GM21423 (cell line): ENCODE measurements around the gene THSD4.
"Not testable (repeated sequence)": the region's sequence is repeated elsewhere in the genome, so short reads cannot be mapped to it uniquely, and the experiment has no call there.

Experiments
- ATAC-seq: cut with Tn5 transposase; IDR thresholded peaks from one replicate; pipeline ENCODE4 v1.9.1; 2021; ENCODE audit warnings: mild to moderate bottlenecking, moderate library complexity; ENCODE audit not compliant: unreplicated experiment

THSD4 gene

DNA sequence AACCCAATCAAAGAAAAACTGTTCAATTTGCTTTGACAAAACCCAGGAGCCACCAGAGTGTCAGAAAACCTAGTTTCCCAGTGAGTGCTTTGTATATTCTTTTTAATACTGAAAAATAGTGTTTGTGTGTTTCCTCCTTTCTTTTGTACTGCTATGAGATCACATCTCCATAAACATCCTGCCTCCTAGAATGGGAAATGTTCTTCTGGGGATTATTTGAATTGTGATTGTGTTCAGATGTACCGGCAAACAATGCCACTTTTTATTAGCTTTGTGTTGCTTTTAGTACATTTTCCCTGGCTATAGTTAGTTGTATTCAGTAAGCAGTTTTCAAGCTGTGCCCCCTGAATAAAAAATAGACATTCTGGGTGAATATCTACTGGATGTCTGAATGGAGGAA, 547.0 kb downstream of the THSD4 start:
- no peak for ATAC-seq

GRCh38 chr15:71664622-71665021, 549.4 kb downstream of the THSD4 start:
- ATAC-seq: no peak

DNA sequence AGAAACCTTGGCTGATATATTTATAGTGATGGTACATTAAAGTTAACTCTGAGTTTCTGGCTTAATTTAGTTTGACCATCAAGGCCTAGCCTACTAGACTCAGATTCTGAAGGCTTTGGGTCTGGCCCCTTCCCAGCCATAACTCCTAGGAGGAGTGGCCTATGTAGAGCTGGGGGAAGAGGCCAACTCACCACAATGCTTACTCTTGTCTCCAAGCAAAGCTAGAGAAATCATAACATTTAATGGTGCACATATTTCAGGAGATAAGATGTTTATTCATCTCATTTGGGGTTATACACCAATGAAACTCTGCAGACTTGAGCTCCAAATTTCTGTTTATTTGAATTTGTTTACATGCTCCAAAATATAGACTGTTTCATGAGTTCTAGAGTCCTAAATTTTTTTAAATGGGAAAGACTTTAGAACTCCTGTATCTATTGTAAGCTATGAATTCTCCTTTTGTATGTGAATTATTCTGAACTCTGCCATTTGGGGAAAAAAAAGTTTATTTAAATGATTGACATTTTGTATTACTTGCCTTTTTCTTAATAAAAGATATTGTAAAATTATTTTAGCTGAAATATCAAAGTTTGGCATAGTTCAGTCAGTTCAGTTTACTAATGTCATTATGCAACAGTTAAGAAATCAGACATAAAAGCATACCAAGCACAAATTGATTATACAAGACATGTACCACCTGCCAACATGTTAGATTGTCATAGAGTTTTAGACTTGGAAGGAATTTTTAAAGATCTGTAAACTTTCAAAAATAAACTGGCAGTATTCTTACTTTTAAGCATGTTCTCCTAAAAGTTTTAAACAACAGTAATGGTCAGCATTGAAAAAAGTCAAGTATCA, 551.7 kb downstream of the THSD4 start:
- ATAC-seq: no peak

- ATAC-seq: no peak
These were observed 554.4 kb downstream of the THSD4 start for GRCh38 chr15:71669688-71670087.

GRCh38 chr15:71670222-71670621, 555.0 kb downstream of the THSD4 start:
- ATAC-seq: not testable (repeated sequence)

DNA sequence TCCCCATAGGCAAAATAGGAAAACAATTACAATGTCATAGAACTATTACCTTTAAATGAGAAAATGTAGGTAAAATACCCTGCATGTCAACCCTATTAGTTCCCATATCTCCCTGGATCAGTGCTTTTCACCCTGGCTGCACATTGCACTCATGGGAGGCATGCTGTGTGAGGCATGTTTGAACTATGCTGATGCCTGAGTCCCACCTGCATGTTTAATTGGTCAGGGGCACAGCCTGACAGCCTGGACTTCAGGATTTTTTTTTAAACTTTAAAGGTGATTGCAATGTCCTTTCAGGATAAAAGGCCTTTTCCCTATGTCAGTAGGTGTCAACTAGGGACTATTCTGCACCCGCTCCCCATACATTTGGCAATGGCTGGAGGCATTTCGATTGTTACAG, 559.1 kb downstream of the THSD4 start:
- no peak for ATAC-seq

GRCh38 chr15:71677352-71677751, 562.1 kb downstream of the THSD4 start:
- ATAC-seq: no peak

DNA sequence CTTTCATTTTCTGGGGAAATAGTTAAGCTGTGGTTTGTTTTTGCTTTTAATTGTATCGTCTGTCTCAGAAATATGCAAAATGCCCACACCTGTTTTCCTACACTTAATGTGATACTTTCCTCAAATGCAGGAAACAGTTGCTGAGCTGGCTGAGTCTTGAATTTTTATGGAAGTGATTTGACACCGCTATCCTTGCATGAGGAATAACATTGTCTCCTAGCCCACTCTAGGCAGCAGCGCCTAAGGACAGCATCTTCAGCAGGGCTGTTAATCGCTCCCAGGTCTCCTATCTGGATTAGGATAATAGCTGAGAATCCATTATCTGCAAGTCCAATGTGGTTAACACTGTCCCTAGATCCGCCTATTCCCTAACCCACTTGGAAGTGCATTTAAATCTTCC, 562.5 kb downstream of the THSD4 start:
- ATAC-seq: no peak

DNA sequence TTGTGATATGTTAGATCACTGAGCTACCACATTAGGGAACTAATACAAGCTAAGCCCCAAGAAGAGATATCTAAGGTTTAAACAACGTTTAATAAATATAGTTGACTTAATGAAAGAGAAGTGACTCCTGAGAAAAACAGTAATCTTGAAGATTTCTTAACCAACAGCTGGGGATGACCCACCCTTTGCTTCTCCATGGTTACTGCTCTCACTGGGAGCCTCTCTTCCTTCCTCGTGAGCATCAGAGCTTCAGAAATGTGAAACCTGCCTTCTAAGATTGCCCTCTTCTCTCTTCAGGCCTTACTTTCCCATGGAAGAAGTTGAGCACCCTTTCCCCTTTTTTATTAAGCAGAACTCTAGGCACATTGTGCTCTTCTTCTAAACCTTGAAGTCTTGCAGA, 562.9 kb downstream of the THSD4 start:
- ATAC-seq: no peak

DNA sequence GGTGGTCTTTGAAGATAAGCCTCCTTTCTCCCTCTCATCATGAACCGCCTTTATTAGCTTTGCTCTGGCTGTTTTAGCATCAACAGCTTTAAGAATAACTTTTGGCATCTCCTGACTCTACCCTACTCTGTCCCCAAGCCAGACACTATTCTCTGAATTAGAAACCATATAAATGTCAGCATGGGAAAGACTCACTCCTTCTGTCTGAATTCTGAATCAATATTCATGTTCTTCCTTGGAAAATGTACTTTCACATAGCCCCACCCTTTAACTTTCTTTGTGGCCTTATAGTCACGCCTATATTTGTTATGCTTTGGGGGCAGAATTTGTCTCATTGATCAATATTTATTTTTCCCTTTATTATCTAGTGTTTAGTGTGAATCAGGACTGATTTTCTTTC, 563.3 kb downstream of the THSD4 start:
- no peak for ATAC-seq

DNA sequence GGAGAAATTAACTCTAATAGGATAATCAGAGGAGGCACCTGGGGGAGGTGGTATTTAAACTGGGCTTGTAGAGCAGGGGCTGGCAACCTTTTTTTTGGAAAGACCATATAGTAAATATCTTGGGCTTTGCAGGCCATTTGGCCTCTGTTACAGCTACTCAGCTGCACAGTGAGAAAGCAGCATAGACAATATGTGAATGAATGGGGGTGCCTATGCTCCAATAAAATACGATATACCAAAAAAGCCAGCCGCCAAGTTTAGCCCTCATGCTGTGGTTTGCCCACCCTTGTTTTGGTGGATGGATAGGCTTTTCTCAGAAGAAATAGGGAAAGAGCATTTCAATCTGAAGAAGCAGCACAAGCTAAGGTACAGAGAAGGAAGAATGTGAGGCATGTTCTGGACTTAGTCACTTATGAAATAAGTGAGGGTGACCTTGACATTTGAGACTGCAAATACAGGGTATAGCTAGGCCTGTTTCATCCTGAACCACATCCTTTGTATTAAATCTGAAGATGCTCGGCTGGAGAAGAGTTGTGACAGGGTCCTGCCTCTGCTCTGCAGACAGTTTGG, 564.0 kb downstream of the THSD4 start:
- no peak for ATAC-seq

DNA sequence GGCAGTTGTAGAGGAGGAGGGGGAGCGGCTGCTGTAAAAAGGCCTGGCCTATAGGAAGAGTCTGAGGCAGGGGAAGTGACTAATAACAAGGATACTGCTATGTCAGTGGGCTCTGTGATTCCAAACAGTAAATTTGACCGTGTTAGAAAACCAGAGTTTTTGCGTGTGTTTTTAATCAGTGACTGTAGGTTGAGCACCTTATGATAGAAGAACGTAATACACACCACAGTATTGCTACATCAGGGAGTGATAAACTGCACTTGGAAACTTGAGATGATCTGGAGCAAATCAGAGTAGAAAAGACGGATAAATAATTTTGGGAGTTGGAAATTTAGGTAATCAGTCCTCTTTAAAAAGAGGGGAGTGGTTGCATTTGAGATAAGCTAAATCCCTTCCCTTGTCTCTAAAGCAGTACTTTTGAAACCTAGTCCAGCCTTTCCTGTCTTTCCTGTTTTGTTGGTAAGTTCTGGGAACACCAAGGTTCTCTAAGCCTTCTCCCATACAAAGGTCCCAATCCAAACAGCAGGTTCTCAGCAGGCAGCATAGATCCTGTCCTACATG, 564.6 kb downstream of the THSD4 start:
- no peak for ATAC-seq

DNA sequence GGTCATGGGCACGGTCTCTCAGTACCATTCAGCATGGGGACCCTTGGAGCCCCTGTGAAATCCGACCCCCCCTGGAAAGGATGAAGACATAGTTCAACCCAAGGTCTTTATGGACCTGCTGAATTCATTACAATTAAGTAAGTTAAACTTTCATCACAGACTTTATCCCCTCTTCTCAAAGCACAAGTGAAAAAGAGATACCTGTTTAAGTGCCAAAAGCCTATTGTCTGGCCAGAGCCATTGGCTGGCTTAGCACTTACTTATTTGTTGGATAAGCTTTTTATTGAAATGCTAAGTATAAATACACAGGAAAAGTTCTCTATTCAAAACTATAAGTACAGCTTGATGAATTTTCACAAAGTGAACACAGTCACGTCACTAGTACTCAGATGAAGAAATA, 566.7 kb downstream of the THSD4 start:
- ATAC-seq: no peak

DNA sequence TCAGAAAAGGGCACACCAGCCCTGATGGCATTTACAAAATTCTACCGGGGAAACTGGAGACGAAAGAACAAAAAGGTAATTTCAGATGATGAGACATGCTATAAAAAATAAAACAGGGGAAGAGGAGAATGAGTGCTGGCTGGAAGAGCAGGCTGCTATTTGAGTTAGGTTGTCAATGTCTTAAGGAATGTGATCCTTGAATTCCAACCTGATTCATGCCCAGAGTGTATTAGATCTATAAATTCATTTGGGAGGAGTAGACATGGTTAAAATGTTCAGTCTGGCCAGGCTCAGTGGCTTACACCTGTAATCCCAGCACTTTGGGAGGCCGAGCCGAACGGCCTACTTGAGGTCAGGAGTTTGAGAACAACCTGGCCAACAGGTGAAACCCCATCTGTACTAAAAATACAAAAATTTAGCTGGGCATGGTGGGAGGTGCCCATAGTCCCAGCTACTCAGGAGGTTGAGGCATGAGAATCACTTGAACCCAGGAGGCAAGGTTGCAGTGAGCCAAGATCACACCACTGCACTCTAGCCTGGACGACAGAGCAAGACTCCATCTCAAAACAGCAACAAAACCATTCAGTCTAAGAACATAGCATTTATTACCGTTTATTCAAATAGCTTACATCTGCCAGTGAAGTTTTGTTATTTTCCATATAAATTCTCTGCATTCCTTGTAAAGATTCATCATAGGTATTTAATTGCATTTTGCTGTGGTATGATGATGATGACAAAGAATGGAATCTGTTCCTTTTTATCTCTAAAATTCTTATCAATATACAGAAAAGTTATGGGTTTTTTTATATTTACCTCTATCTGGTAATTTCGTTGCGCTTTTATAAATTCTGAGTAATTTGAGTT, 568.4 kb downstream of the THSD4 start:
- ATAC-seq: no peak

DNA sequence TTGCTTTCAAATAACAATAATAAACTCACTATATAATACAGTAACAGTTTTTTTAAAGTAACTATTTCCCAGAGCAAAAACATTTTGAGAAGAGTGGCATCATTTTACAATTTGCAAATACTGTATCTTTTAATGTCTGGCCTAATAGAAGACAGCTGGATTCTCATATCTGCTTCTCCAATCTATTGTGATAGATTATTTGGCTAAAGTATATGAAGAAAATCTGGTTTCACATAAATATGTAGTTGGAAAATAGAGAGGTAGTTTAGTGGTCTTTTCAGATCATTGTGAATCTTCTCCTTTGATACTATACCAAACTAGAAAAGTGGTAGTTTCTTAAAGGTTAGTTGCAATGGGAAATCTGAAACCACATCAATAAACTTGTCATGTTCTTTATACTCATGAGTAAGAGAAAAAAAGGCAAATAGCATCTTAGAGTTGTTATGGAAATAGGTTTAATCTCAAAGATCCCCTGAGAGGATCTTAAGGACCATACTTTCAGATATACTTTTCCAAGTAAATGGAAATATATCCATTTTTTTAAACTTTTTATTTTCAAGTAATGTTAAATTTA, 570.2 kb downstream of the THSD4 start:
- no peak for ATAC-seq

DNA sequence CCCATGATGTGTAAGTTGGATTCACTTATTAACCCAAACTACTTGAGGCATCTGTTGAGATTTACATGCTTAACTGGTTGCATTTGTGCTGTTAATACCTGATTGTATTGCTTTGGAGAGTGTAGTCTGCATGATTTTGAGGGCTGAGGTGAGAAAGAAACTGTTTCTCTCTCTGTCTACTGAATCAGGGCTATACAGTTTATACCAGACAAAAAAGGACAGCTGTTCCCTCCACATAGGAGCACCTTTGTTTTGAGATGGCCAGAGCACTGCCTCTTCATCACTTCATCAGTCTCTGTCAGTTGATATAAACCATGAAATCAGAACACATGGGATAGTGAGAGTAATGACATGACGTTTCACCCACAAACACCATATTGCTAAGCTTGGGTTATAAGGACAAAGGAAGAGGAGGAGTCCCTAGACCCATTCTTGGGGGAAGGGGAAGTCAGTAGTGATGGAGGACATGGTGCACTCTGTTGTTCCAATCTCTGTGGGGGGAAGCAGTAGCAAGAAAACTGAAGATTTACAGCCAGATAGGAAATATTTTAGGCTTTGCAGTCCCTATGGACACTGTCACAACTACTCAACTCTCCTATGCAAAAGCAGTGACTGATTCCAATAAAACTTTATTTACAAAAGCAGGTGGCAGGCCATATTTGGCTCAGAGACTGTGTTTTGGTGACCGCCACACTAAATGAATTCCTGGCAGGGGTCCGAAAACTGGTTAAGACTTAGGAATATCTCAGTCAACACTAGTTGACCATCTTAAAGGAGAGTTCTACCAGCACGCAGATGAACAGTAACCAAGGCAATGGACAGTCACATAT, 571.2 kb downstream of the THSD4 start:
- ATAC-seq: no peak

- no peak for ATAC-seq
These were observed 572.7 kb downstream of the THSD4 start for GRCh38 chr15:71687902-71688508.

- ATAC-seq: no peak
These were observed 573.3 kb downstream of the THSD4 start for GRCh38 chr15:71688509-71689094.

DNA sequence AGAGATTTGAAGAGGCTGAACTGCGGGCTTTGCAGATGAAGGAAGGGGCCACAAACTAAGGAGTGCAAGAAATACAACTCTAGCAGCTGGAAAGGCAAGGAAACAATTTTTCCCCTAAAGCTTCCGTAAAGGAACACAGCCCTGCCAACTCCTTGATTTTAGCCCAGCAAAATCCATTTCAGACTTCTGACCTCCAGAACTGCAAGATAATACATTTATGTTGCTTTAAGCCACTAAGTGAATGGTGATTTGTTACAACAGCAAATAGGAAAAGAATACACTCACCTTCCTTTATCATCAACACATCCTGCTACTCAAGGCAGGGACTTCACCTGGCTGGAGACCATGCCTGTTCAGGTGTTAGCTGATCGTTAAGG, 575.8 kb downstream of the THSD4 start:
- no peak for ATAC-seq
